ENCODE measurements around the gene POLK. TPM values are rescaled to one million over a fixed set of nuclear protein-coding genes. Genes with fewer than 3 reads are reported as not detected.

The POLK gene
- total RNA-seq, 1 donor from 2014 or later, result 38.2 TPM

DNA sequence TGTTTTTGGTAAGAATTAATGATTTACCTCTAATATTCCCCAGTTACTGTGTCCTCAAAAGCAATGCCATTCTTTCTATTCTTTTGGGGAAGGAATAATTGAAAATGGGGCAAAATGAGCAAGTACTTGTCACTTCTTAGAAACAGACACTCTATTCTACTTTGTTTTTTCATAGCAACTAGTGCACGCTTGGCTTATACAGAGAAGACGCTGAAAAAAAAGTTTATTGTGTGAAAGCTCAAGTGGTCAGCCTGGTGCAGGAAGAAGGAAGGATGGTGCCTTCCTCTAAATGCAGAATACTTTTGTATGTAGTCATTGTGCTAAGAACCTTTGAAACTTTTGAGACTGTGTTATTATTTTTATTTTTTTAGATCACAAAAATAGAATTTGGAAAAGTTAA, 129.1 kb downstream of the POLK start:
- intact Hi-C loops (cut with DNase I), result no loop called here
- Histone ChIP-seq H3K27ac (no peak overlapping the region), H3K27me3 (no peaks in the 10 kb centered on the region), H3K9me3 (no peaks in the 10 kb centered on the region), H3K4me3 (no peak overlapping the region), H3K36me3 (no peaks in the 10 kb centered on the region), H3K4me1 (no peaks in the 10 kb centered on the region)
- DNase-seq (no peak), ATAC-seq (no peak)
- TF ChIP-seq, protein P1, sequence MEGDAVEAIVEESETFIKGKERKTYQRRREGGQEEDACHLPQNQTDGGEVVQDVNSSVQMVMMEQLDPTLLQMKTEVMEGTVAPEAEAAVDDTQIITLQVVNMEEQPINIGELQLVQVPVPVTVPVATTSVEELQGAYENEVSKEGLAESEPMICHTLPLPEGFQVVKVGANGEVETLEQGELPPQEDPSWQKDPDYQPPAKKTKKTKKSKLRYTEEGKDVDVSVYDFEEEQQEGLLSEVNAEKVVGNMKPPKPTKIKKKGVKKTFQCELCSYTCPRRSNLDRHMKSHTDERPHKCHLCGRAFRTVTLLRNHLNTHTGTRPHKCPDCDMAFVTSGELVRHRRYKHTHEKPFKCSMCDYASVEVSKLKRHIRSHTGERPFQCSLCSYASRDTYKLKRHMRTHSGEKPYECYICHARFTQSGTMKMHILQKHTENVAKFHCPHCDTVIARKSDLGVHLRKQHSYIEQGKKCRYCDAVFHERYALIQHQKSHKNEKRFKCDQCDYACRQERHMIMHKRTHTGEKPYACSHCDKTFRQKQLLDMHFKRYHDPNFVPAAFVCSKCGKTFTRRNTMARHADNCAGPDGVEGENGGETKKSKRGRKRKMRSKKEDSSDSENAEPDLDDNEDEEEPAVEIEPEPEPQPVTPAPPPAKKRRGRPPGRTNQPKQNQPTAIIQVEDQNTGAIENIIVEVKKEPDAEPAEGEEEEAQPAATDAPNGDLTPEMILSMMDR (IDR thresholded peaks at IDR 0.05), result no peak

DNA sequence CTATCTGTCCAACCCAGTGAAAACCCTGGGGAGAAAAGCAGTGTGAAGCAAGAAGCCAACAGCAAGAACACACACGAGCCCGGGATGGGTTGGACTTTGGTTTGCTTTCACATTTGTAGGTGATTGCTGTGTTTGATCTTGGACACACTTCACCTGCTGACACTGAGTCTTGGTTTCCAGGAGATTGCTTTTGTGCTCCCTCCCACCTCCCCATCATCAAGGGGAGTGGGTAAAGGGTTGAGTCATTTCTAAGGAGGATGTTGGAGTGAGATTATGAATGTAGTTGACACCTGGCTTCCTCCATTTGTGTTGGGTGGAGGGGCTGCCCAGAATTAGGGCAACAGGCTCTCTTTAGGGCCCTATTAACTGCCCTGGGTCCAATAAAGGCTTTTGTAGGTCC, 137.0 kb downstream of the POLK start:
- Histone ChIP-seq H3K4me3 (no peak overlapping the region), H3K9me3 (no peaks in the 10 kb centered on the region), H3K27ac (no peak overlapping the region), H3K27me3 (no peaks in the 10 kb centered on the region), H3K36me3 (no peaks in the 10 kb centered on the region), H3K4me1 (no peaks in the 10 kb centered on the region)
- intact Hi-C loops (cut with DNase I), result no loop called here
- TF ChIP-seq, protein P1 (IDR thresholded peaks at IDR 0.05), result no peak
- ATAC-seq (no peak), DNase-seq (no peak)

Other genes with a start within 250 kb of the POLK start
- gene HMGCR, start 174.7 kb upstream of the POLK start, total RNA-seq, result 96.5 TPM
- gene CERT1, start 262 bp upstream of the POLK start, total RNA-seq, result 60.7 TPM
- gene ANKDD1B, start 99.6 kb downstream of the POLK start, total RNA-seq, result 3.7 TPM
- 9.1 TPM for gene POC5, start 205.5 kb downstream of the POLK start, total RNA-seq

Measured in upper lobe of right lung (tissue), 1 donor.